ENCODE measurements around the gene SYPL1.

SYPL1 gene

DNA sequence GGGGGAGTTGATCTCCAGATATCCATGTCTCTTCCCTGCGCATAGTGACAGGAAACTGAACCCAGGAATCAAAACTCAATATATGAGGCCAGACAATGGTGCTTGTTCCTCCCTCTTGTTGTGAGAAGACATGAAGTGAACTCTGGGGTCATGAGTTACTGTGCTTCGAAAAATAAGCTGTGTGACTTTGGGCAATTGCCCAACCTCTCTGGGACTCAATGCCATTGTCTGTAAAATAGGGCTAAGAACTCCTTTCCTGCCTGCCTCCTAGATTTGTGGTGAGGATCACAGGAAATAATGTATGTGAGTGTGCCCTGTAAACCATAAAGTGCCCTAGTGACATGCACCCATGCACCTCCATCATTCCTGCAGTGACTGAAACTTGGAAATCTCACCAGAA is 48.4 kb downstream of the SYPL1 start:
- no peak for TF ChIP-seq GABPA (IDR thresholded peaks at IDR 0.05; ENCODE audit: low read depth)
- TF ChIP-seq SPI1 (IDR thresholded peaks at IDR 0.05; ENCODE audit: borderline replicate concordance, low read depth) = no peak
- TF ChIP-seq CTCF (IDR thresholded peaks at IDR 0.05; ENCODE audit: insufficient read depth, low read length) = no peak
- TF ChIP-seq POLR2AphosphoS5 (IDR thresholded peaks at IDR 0.05; ENCODE audit: low read depth) = no peak
- TF ChIP-seq REST (IDR thresholded peaks at IDR 0.05; ENCODE audit: insufficient replicate concordance, low read depth) = no peak
- DNase-seq (ENCODE audit: low read depth in 1 of 2, low spot score in 1 of 2) = no peak
- Histone ChIP-seq H3K4me3 (replicated peaks; ENCODE audit: insufficient read depth, low read length) (no peak overlapping the region), H3K27me3 (ENCODE audit: insufficient read depth, poor library complexity, severe bottlenecking) (no peaks in the 10 kb centered on the region), H3K27ac (replicated peaks) (no peak overlapping the region)

- H3K4me3 ChIP-seq (replicated peaks; ENCODE audit: insufficient read depth, low read length) = no peak overlapping the region
- H3K27me3 ChIP-seq (ENCODE audit: insufficient read depth, poor library complexity, severe bottlenecking) = no peaks in the 10 kb centered on the region
- no peak for DNase-seq (ENCODE audit: low read depth in 1 of 2, low spot score in 1 of 2)
- TF ChIP-seq POLR2AphosphoS5 (IDR thresholded peaks at IDR 0.05; ENCODE audit: low read depth) (no peak), SPI1 (IDR thresholded peaks at IDR 0.05; ENCODE audit: borderline replicate concordance, low read depth) (no peak), GABPA (IDR thresholded peaks at IDR 0.05; ENCODE audit: low read depth) (no peak), CTCF (IDR thresholded peaks at IDR 0.05; ENCODE audit: insufficient read depth, low read length) (no peak), REST (IDR thresholded peaks at IDR 0.05; ENCODE audit: insufficient replicate concordance, low read depth) (no peak)
- no peak overlapping the region for H3K27ac ChIP-seq (replicated peaks)
Measured at GRCh38 chr7:106063024-106063423, 49.1 kb downstream of the SYPL1 start.

GRCh38 chr7:106062521-106062931 is 49.6 kb downstream of the SYPL1 start:
- H3K27ac ChIP-seq (replicated peaks) = no peak overlapping the region
- H3K4me3 ChIP-seq (replicated peaks; ENCODE audit: insufficient read depth, low read length) = no peak overlapping the region
- no peak for DNase-seq (ENCODE audit: low read depth in 1 of 2, low spot score in 1 of 2)
- TF ChIP-seq POLR2AphosphoS5 (IDR thresholded peaks at IDR 0.05; ENCODE audit: low read depth) = no peak
- no peak for TF ChIP-seq REST (IDR thresholded peaks at IDR 0.05; ENCODE audit: insufficient replicate concordance, low read depth)
- TF ChIP-seq GABPA (IDR thresholded peaks at IDR 0.05; ENCODE audit: low read depth) = no peak
- no peaks in the 10 kb centered on the region for H3K27me3 ChIP-seq (ENCODE audit: insufficient read depth, poor library complexity, severe bottlenecking)

DNA sequence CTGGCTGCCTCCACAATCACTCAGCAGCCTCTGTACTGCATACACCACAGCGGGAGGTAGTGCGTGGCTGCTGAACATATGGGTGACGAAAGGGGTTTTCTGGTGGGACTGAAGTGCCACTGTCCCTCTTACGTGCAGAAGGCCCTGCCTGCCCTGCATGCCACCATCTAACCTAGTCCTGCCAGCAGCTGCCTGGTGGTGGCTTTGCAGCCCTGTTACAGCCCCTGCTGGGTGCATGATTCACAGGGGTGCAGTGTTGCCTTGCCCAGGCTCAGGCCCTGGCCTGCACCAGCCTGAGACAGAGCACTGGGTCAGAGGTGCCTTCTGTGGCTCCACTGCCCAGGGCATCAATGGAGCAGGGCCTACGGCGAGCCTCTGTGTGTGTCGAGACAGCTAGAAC is 50.1 kb downstream of the SYPL1 start:
- no peaks in the 10 kb centered on the region for H3K27me3 ChIP-seq (ENCODE audit: insufficient read depth, poor library complexity, severe bottlenecking)
- no peak overlapping the region for H3K4me3 ChIP-seq (replicated peaks; ENCODE audit: insufficient read depth, low read length)
- no peak for DNase-seq (ENCODE audit: low read depth in 1 of 2, low spot score in 1 of 2)
- H3K27ac ChIP-seq (replicated peaks) = no peak overlapping the region
- no peak for TF ChIP-seq CTCF (IDR thresholded peaks at IDR 0.05; ENCODE audit: insufficient read depth, low read length)
- TF ChIP-seq GABPA (IDR thresholded peaks at IDR 0.05; ENCODE audit: low read depth) = no peak
- no peak for TF ChIP-seq SPI1 (IDR thresholded peaks at IDR 0.05; ENCODE audit: borderline replicate concordance, low read depth)
- no peak for TF ChIP-seq POLR2AphosphoS5 (IDR thresholded peaks at IDR 0.05; ENCODE audit: low read depth)
- TF ChIP-seq REST (IDR thresholded peaks at IDR 0.05; ENCODE audit: insufficient replicate concordance, low read depth) = no peak

Measured in HL-60 (cell line).